ENCODE results near the gene SNX25. TPM values are rescaled to one million over a fixed set of nuclear protein-coding genes. Genes with fewer than 3 reads are reported as not detected.
"Not testable (repeated sequence)": the region's sequence is repeated elsewhere in the genome, so short reads cannot be mapped to it uniquely, and the experiment has no call there.

SNX25 gene
- polyA plus RNA-seq, 3 donors: 20.9 to 23.6 (median 22.8) TPM

GRCh38 chr4:185298728-185299430, 89.5 kb downstream of the SNX25 start:
- no peak for DNase-seq

GRCh38 chr4:185304541-185304940, 95.1 kb downstream of the SNX25 start:
- DNase-seq: no peak

GRCh38 chr4:185304944-185305690, 95.7 kb downstream of the SNX25 start:
- no peak for DNase-seq

GRCh38 chr4:185305979-185306442, 96.6 kb downstream of the SNX25 start:
- peak; percentile 22 for DNase-seq

GRCh38 chr4:185307136-185307950, 97.9 kb downstream of the SNX25 start:
- DNase-seq: no peak

- DNase-seq: no peak
These were observed 100.4 kb downstream of the SNX25 start for GRCh38 chr4:185309770-185310169.

GRCh38 chr4:185311113-185311888, 101.9 kb downstream of the SNX25 start:
- DNase-seq: no peak

- no peak for DNase-seq
These were observed 103.3 kb downstream of the SNX25 start for GRCh38 chr4:185312699-185313098.

- DNase-seq: not testable (repeated sequence)
These were observed 108.1 kb downstream of the SNX25 start for GRCh38 chr4:185317462-185317861.

GRCh38 chr4:185317880-185318279, 108.5 kb downstream of the SNX25 start:
- no peak for DNase-seq

- DNase-seq: no peak
These were observed 109.3 kb downstream of the SNX25 start for GRCh38 chr4:185318679-185319078.

GRCh38 chr4:185322803-185323202, 113.4 kb downstream of the SNX25 start:
- no peak for DNase-seq

GRCh38 chr4:185323606-185324005, 114.2 kb downstream of the SNX25 start:
- no peak for DNase-seq

- DNase-seq: not testable (repeated sequence)
These were observed 115.0 kb downstream of the SNX25 start for GRCh38 chr4:185324361-185324760.

- DNase-seq: not testable (repeated sequence)
These were observed 116.3 kb downstream of the SNX25 start for GRCh38 chr4:185325721-185326120.

GRCh38 chr4:185328586-185328985, 119.2 kb downstream of the SNX25 start:
- DNase-seq: no peak

GRCh38 chr4:185329879-185330510, 120.6 kb downstream of the SNX25 start:
- not testable (repeated sequence) for DNase-seq

GRCh38 chr4:185332575-185333464, 123.4 kb downstream of the SNX25 start:
- no peak for DNase-seq

GRCh38 chr4:185334326-185334725, 124.9 kb downstream of the SNX25 start:
- no peak for DNase-seq

GRCh38 chr4:185335579-185335978, 126.2 kb downstream of the SNX25 start:
- no peak for DNase-seq
